NCI-H524 (cell line): ENCODE results near the gene PCNT.
"Not testable (repeated sequence)": the region's sequence is repeated elsewhere in the genome, so short reads cannot be mapped to it uniquely, and the experiment has no call there.

Source experiments
- DNase-seq, 2 experiments: peaks; one replicate each; lab custom pipeline; 2025; lab: John Stamatoyannopoulos, UW

PCNT gene

GRCh38 chr21:46361176-46361575 lies 37.2 kb downstream of the PCNT start:
- no peak for DNase-seq

GRCh38 chr21:46361935-46362334 lies 38.0 kb downstream of the PCNT start:
- no peak for DNase-seq

GRCh38 chr21:46362946-46363345 lies 39.0 kb downstream of the PCNT start:
- DNase-seq = no peak

GRCh38 chr21:46363698-46364097 lies 39.7 kb downstream of the PCNT start:
- no peak for DNase-seq

GRCh38 chr21:46366091-46366490 lies 42.1 kb downstream of the PCNT start:
- no peak for DNase-seq

- no peak for DNase-seq
Measured at GRCh38 chr21:46366561-46366960, 42.6 kb downstream of the PCNT start.

GRCh38 chr21:46366966-46367365 lies 43.0 kb downstream of the PCNT start:
- no peak for DNase-seq

- no peak for DNase-seq
Measured at GRCh38 chr21:46368533-46369285, 44.8 kb downstream of the PCNT start.

GRCh38 chr21:46369520-46370235 lies 45.7 kb downstream of the PCNT start:
- DNase-seq = no peak

- no peak for DNase-seq
Measured at GRCh38 chr21:46371204-46372013, 47.5 kb downstream of the PCNT start.

- no peak for DNase-seq
Measured at GRCh38 chr21:46372014-46372485, 48.1 kb downstream of the PCNT start.

GRCh38 chr21:46372947-46373346 lies 49.0 kb downstream of the PCNT start:
- not testable (repeated sequence) for DNase-seq

- DNase-seq = no peak
Measured at GRCh38 chr21:46374761-46375389, 50.9 kb downstream of the PCNT start.

- DNase-seq = no peak
Measured at GRCh38 chr21:46375560-46376230, 51.7 kb downstream of the PCNT start.

GRCh38 chr21:46376231-46376628 lies 52.3 kb downstream of the PCNT start:
- no peak for DNase-seq

GRCh38 chr21:46376856-46377453 lies 53.0 kb downstream of the PCNT start:
- no peak for DNase-seq

- DNase-seq = no peak
Measured at GRCh38 chr21:46377789-46378188, 53.8 kb downstream of the PCNT start.

- DNase-seq = no peak
Measured at GRCh38 chr21:46379105-46379504, 55.1 kb downstream of the PCNT start.

GRCh38 chr21:46379691-46380090 lies 55.7 kb downstream of the PCNT start:
- no peak for DNase-seq

- DNase-seq = no peak
Measured at GRCh38 chr21:46381541-46381940, 57.6 kb downstream of the PCNT start.

- DNase-seq = no peak
Measured at GRCh38 chr21:46384556-46384955, 60.6 kb downstream of the PCNT start.
